Measurements from ENCODE around the gene THEM5. TPM values are rescaled to one million over a fixed set of nuclear protein-coding genes. Genes with fewer than 3 reads are reported as not detected.

The THEM5 gene
- total RNA-seq, 1 experiment from 2014 or later, result not detected

GRCh38 chr1:151858030-151858746 is 4.7 kb upstream of the THEM5 start:
- H3K4me3 ChIP-seq (replicated peaks in 1 of 2; ENCODE audit: low read depth in 1 of 2, low read length in 2 of 2), result no peak overlapping the region
- DNase-seq (ENCODE audit: low read depth, low spot score), result no peak
- no peaks in the 10 kb centered on the region for H4K20me1 ChIP-seq (ENCODE audit: insufficient read depth)
- H3K9me2 ChIP-seq (ENCODE audit: insufficient read depth), result no peaks in the 10 kb centered on the region
- H3K27me3 ChIP-seq (ENCODE audit: insufficient read depth, low read length), result no peaks in the 10 kb centered on the region
- H3K36me3 ChIP-seq (ENCODE audit: control insufficient read depth in 1 of 2, insufficient read depth in 2 of 2, low read length in 2 of 2), result no peaks in the 10 kb centered on the region
- no peak for TF ChIP-seq ZNF274 (IDR thresholded peaks at IDR 0.05; ENCODE audit: low read depth, low read length)
- TF ChIP-seq, protein P1, sequence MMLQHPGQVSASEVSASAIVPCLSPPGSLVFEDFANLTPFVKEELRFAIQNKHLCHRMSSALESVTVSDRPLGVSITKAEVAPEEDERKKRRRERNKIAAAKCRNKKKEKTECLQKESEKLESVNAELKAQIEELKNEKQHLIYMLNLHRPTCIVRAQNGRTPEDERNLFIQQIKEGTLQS (IDR thresholded peaks at IDR 0.05), result no peak
- no peak for TF ChIP-seq POLR2AphosphoS5 (IDR thresholded peaks at IDR 0.05; ENCODE audit: low read depth, low read length)
- no peak for TF ChIP-seq REST (IDR thresholded peaks at IDR 0.05; ENCODE audit: low read depth)
- no peak for TF ChIP-seq SRF (IDR thresholded peaks at IDR 0.05; ENCODE audit: low read depth)
- TF ChIP-seq JUND (IDR thresholded peaks at IDR 0.05), result no peak
- no peak for TF ChIP-seq TCF7L2 (IDR thresholded peaks at IDR 0.05; ENCODE audit: borderline replicate concordance, extremely low read depth, insufficient read depth, insufficient read length)
- no peak for TF ChIP-seq EGR1 (IDR thresholded peaks at IDR 0.05; ENCODE audit: low read depth)
- no peak for TF ChIP-seq CEBPB (IDR thresholded peaks at IDR 0.05; ENCODE audit: low read depth)
- TF ChIP-seq ZFX (IDR thresholded peaks at IDR 0.05), result no peak
- TF ChIP-seq EZH2 (IDR thresholded peaks at IDR 0.05), result no peak
- no peak for TF ChIP-seq SP1 (IDR thresholded peaks at IDR 0.05; ENCODE audit: low read depth)
- no peak for TF ChIP-seq YY1 (IDR thresholded peaks at IDR 0.05; ENCODE audit: extremely low read depth, insufficient replicate concordance, low read depth, low read length)
- no peak for TF ChIP-seq CBX3 (IDR thresholded peaks at IDR 0.05; ENCODE audit: low read depth)
- TF ChIP-seq SIN3A (IDR thresholded peaks at IDR 0.05; ENCODE audit: low read depth), result no peak
- TF ChIP-seq, protein P2, sequence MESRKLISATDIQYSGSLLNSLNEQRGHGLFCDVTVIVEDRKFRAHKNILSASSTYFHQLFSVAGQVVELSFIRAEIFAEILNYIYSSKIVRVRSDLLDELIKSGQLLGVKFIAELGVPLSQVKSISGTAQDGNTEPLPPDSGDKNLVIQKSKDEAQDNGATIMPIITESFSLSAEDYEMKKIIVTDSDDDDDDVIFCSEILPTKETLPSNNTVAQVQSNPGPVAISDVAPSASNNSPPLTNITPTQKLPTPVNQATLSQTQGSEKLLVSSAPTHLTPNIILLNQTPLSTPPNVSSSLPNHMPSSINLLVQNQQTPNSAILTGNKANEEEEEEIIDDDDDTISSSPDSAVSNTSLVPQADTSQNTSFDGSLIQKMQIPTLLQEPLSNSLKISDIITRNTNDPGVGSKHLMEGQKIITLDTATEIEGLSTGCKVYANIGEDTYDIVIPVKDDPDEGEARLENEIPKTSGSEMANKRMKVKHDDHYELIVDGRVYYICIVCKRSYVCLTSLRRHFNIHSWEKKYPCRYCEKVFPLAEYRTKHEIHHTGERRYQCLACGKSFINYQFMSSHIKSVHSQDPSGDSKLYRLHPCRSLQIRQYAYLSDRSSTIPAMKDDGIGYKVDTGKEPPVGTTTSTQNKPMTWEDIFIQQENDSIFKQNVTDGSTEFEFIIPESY (IDR thresholded peaks at IDR 0.05; ENCODE audit: extremely low read depth, insufficient replicate concordance, low read length), result no peak
- no peak for TF ChIP-seq CTCF (IDR thresholded peaks at IDR 0.05 in 2 of 3, conservative IDR thresholded peaks at IDR 0.05 in 1 of 3; ENCODE audit: borderline replicate concordance in 1 of 3, insufficient read depth in 1 of 3, low read depth in 2 of 3, low read length in 2 of 3)
- no peak for TF ChIP-seq MAX (IDR thresholded peaks at IDR 0.05)
- TF ChIP-seq RAD21 (IDR thresholded peaks at IDR 0.05; ENCODE audit: low read depth), result no peak
- no peak for TF ChIP-seq ELF1 (IDR thresholded peaks at IDR 0.05; ENCODE audit: borderline replicate concordance, low read depth)
- POLR2A ChIA-PET, result no interaction called here
- CTCF ChIA-PET, result no interaction called here
- no peak overlapping the region for H2AFZ ChIP-seq (ENCODE audit: low read depth, low read length, poor library complexity, severe bottlenecking)
- RAD21 ChIA-PET (ENCODE audit: low non-redundant PET in 1 of 2, low total read pairs in 2 of 2, uncharacterized antibody in 2 of 2, unreplicated experiment in 2 of 2), result no interaction called here
- no peak overlapping the region for H3K27ac ChIP-seq (ENCODE audit: low read depth, low read length)
- no peaks in the 10 kb centered on the region for H3K79me2 ChIP-seq (ENCODE audit: insufficient read depth, low read length)
- no peak overlapping the region for H3K4me2 ChIP-seq (ENCODE audit: low read length)
- intact Hi-C loops (cut with micrococcal nuclease), result no loop called here
- ATAC-seq, result no peak
- no peak overlapping the region for H3K9ac ChIP-seq (ENCODE audit: low read length)
- BruUV-seq (replicated peaks), result no TSS peak
- H3K4me1 ChIP-seq (ENCODE audit: control insufficient read depth in 1 of 2, insufficient read depth in 2 of 2, low read length in 2 of 2), result no peaks in the 10 kb centered on the region
- no peaks in the 10 kb centered on the region for H3K9me3 ChIP-seq (ENCODE audit: control insufficient read depth in 1 of 2, insufficient read depth in 1 of 2, low read depth in 1 of 2, low read length in 2 of 2)
